Measurements from ENCODE around the gene SLC45A2.

The SLC45A2 gene

DNA sequence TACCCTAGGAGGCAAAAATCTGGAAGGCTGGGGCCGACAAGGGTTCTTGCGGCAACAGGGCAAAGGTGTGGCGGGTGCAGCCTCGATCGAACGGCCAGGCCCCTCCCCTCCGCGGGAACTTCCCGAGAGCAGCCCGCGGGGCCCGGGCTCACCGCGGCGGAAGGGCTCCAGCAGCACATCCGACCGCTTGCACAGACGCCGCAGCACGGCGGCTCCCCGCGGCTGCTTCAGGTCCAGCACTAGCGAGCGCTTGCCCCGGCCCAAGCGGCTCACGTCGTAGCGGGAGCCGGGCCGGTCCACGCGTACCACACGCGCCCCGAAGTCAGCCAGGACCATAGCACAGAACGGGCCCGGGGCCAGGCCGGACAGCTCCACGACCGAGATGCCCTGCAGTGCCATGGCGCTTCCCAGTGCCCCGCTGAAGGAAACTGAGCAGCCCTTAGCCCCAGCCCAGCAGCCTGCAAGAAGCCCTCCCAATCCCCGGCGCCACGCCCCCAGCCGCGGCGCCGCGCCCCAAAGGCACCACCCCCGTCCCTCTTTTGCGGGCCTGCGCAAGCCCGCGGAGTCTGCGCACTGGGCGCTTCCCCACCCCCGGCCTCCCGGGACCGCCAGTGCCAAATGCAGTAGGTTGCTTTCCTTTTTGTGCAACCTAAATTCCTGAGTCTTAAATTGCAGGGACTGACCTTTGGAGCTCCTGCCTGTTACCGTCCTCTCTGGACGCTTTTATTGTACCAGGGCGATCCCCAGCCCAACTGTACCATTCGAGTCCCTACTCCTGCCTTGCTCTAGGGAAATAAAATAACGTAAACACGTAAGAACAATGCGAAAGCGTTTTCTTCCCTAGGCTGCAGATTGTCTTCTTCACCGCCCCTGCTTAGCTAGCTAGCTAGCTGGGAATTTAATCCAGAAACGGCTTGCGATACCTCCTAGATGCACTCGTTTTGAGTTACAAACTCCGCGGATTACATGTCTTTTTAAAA is 23.4 kb upstream of the SLC45A2 start, which contains the start of gene AMACR:
AMACR (minus strand) TSS at position 430 of the 980 bp plus-strand sequence; CDS start at position 399, 31 bp downstream.
- Histone ChIP-seq H3K4me1 (ENCODE audit: insufficient read depth, insufficient read length) (no peaks in the 10 kb centered on the region), H3K9me3 (ENCODE audit: insufficient read depth, low read length) (no peaks in the 10 kb centered on the region), H3K36me3 (ENCODE audit: insufficient read depth, insufficient read length, low read length) (peaks cover 9% of the 10 kb centered on the region), H3K4me3 (ENCODE audit: insufficient read length, low read depth) (peak within 1 kb of the TSS; percentile 67), H3K27me3 (ENCODE audit: insufficient read depth, insufficient read length) (no peaks in the 10 kb centered on the region), H3K9ac (ENCODE audit: insufficient read length, low read depth) (peak within 1 kb of the TSS; percentile 91)
- DNase-seq (ENCODE audit: low read depth, low spot score), result peak; percentile 80
- TF ChIP-seq ZNF274 (IDR thresholded peaks at IDR 0.05; ENCODE audit: low read depth, low read length) (no peak), SUZ12 (IDR thresholded peaks at IDR 0.05; ENCODE audit: extremely low read depth, insufficient read depth, insufficient read length) (no peak), YY1 (IDR thresholded peaks at IDR 0.05; ENCODE audit: insufficient read depth, insufficient read length) (no peak)

DNA sequence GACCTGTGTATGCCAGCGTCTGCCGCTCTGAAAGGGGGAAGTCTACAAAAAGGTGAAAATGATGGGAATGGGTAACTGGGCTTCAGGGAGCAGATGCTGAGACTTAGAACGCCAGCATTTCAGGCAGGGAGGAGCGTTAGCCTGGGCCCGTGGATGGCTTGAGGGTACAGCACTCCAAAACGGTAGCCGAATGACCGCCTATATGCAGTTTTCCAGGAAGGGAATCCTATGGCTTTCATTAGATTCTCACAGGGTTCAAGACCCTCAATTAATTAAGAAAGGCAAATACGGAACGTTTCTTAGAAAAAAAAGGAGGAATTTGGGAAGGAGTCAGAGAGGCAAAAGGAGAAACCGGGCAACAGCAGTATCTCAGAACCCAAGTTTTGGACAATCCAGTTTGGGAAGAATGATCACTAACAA is 22.7 kb upstream of the SLC45A2 start:
- Histone ChIP-seq H3K4me1 (ENCODE audit: insufficient read depth, insufficient read length) (no peaks in the 10 kb centered on the region), H3K9me3 (ENCODE audit: insufficient read depth, low read length) (no peaks in the 10 kb centered on the region), H3K36me3 (ENCODE audit: insufficient read depth, insufficient read length, low read length) (peaks cover 11% of the 10 kb centered on the region), H3K4me3 (ENCODE audit: insufficient read length, low read depth) (peak overlapping the region; percentile 67), H3K27me3 (ENCODE audit: insufficient read depth, insufficient read length) (no peaks in the 10 kb centered on the region), H3K9ac (ENCODE audit: insufficient read length, low read depth) (peak overlapping the region; percentile 91)
- no peak for TF ChIP-seq YY1 (IDR thresholded peaks at IDR 0.05; ENCODE audit: insufficient read depth, insufficient read length)
- no peak for TF ChIP-seq SUZ12 (IDR thresholded peaks at IDR 0.05; ENCODE audit: extremely low read depth, insufficient read depth, insufficient read length)
- TF ChIP-seq ZNF274 (IDR thresholded peaks at IDR 0.05; ENCODE audit: low read depth, low read length), result no peak
- no peak for DNase-seq (ENCODE audit: low read depth, low spot score)

GRCh38 chr5:34005681-34006080 is 21.2 kb upstream of the SLC45A2 start:
- Histone ChIP-seq H3K9ac (ENCODE audit: insufficient read length, low read depth) (no peak overlapping the region), H3K9me3 (ENCODE audit: insufficient read depth, low read length) (no peaks in the 10 kb centered on the region), H3K27me3 (ENCODE audit: insufficient read depth, insufficient read length) (no peaks in the 10 kb centered on the region), H3K4me1 (ENCODE audit: insufficient read depth, insufficient read length) (no peaks in the 10 kb centered on the region), H3K4me3 (ENCODE audit: insufficient read length, low read depth) (no peak overlapping the region), H3K36me3 (ENCODE audit: insufficient read depth, insufficient read length, low read length) (peaks cover 11% of the 10 kb centered on the region)
- no peak for TF ChIP-seq YY1 (IDR thresholded peaks at IDR 0.05; ENCODE audit: insufficient read depth, insufficient read length)
- no peak for TF ChIP-seq ZNF274 (IDR thresholded peaks at IDR 0.05; ENCODE audit: low read depth, low read length)
- TF ChIP-seq SUZ12 (IDR thresholded peaks at IDR 0.05; ENCODE audit: extremely low read depth, insufficient read depth, insufficient read length), result no peak
- DNase-seq (ENCODE audit: low read depth, low spot score), result no peak

GRCh38 chr5:34005211-34005610 is 20.7 kb upstream of the SLC45A2 start:
- Histone ChIP-seq H3K4me1 (ENCODE audit: insufficient read depth, insufficient read length) (peaks cover under 1% of the 10 kb centered on the region), H3K9me3 (ENCODE audit: insufficient read depth, low read length) (no peaks in the 10 kb centered on the region), H3K9ac (ENCODE audit: insufficient read length, low read depth) (no peak overlapping the region), H3K36me3 (ENCODE audit: insufficient read depth, insufficient read length, low read length) (peaks cover 11% of the 10 kb centered on the region), H3K27me3 (ENCODE audit: insufficient read depth, insufficient read length) (no peaks in the 10 kb centered on the region), H3K4me3 (ENCODE audit: insufficient read length, low read depth) (no peak overlapping the region)
- DNase-seq (ENCODE audit: low read depth, low spot score), result no peak
- no peak for TF ChIP-seq ZNF274 (IDR thresholded peaks at IDR 0.05; ENCODE audit: low read depth, low read length)
- TF ChIP-seq SUZ12 (IDR thresholded peaks at IDR 0.05; ENCODE audit: extremely low read depth, insufficient read depth, insufficient read length), result no peak
- TF ChIP-seq YY1 (IDR thresholded peaks at IDR 0.05; ENCODE audit: insufficient read depth, insufficient read length), result no peak

DNA sequence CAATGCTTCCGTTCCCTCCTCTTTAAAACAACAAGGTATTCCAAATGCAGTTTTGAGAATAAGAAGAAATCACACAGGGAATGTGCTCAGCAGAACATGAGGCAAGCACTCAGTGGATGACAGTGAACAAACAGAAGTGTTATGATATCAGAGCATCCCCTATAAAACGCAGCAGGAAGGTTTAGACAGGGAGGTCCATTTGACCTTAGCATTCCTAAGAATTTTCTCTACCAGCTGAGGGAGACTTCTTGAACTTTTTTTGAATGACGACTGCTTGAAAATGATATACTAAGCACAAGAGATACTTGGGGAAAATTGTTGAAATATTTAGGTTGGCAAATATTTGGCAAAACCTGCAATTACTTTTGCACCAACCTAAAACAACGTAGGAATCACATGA is 19.4 kb upstream of the SLC45A2 start:
- no peak for DNase-seq (ENCODE audit: low read depth, low spot score)

GRCh38 chr5:34002629-34003328 is 18.3 kb upstream of the SLC45A2 start:
- TF ChIP-seq SUZ12 (IDR thresholded peaks at IDR 0.05; ENCODE audit: extremely low read depth, insufficient read depth, insufficient read length), result no peak
- no peak for TF ChIP-seq YY1 (IDR thresholded peaks at IDR 0.05; ENCODE audit: insufficient read depth, insufficient read length)
- no peak for TF ChIP-seq ZNF274 (IDR thresholded peaks at IDR 0.05; ENCODE audit: low read depth, low read length)
- Histone ChIP-seq H3K36me3 (ENCODE audit: insufficient read depth, insufficient read length, low read length) (peaks cover 18% of the 10 kb centered on the region), H3K4me3 (ENCODE audit: insufficient read length, low read depth) (no peak overlapping the region), H3K9me3 (ENCODE audit: insufficient read depth, low read length) (no peaks in the 10 kb centered on the region), H3K4me1 (ENCODE audit: insufficient read depth, insufficient read length) (peaks cover 2% of the 10 kb centered on the region), H3K9ac (ENCODE audit: insufficient read length, low read depth) (no peak overlapping the region), H3K27me3 (ENCODE audit: insufficient read depth, insufficient read length) (no peaks in the 10 kb centered on the region)
- DNase-seq (ENCODE audit: low read depth, low spot score), result no peak

More for the DNA sequence above, 19.4 kb upstream of the SLC45A2 start:
- TF ChIP-seq ZNF274 (IDR thresholded peaks at IDR 0.05; ENCODE audit: low read depth, low read length) (no peak), YY1 (IDR thresholded peaks at IDR 0.05; ENCODE audit: insufficient read depth, insufficient read length) (no peak), SUZ12 (IDR thresholded peaks at IDR 0.05; ENCODE audit: extremely low read depth, insufficient read depth, insufficient read length) (no peak)
- H3K4me3 ChIP-seq (ENCODE audit: insufficient read length, low read depth), result no peak overlapping the region
- H3K36me3 ChIP-seq (ENCODE audit: insufficient read depth, insufficient read length, low read length), result peaks cover 11% of the 10 kb centered on the region
- H3K27me3 ChIP-seq (ENCODE audit: insufficient read depth, insufficient read length), result no peaks in the 10 kb centered on the region
- peaks cover 2% of the 10 kb centered on the region for H3K4me1 ChIP-seq (ENCODE audit: insufficient read depth, insufficient read length)
- no peak overlapping the region for H3K9ac ChIP-seq (ENCODE audit: insufficient read length, low read depth)
- H3K9me3 ChIP-seq (ENCODE audit: insufficient read depth, low read length), result no peaks in the 10 kb centered on the region
